ENCODE data around the gene CALHM2.
A peak's percentile ranks its signal among the peaks of the same experiment; 100 is the strongest.
"Not testable (repeated sequence)": the region's sequence is repeated elsewhere in the genome, so short reads cannot be mapped to it uniquely, and the experiment has no call there.

CALHM2 gene

GRCh38 chr10:103451831-103452505, at the start of gene CALHM2:
Gene CALHM2 (minus strand): TSS chr10:103452370. CDS start chr10:103449941, 2,429 bp downstream.
- peak; percentile 57 for DNase-seq

GRCh38 chr10:103501186-103501585, 49.0 kb upstream of the CALHM2 start:
- no peak for DNase-seq

- DNase-seq: no peak
Measured at GRCh38 chr10:103500481-103500880, 48.3 kb upstream of the CALHM2 start.

GRCh38 chr10:103499881-103500280, 47.7 kb upstream of the CALHM2 start:
- no peak for DNase-seq

- no peak for DNase-seq
Measured at GRCh38 chr10:103498936-103499638, 46.9 kb upstream of the CALHM2 start.

GRCh38 chr10:103497161-103497915, 45.2 kb upstream of the CALHM2 start:
- DNase-seq: no peak

- no peak for DNase-seq
Measured at GRCh38 chr10:103495321-103495720, 43.2 kb upstream of the CALHM2 start.

- DNase-seq: no peak
Measured at GRCh38 chr10:103493916-103494877, 42.0 kb upstream of the CALHM2 start.

GRCh38 chr10:103493362-103493915, 41.3 kb upstream of the CALHM2 start, which contains the start of gene NEURL1:
Gene NEURL1 (plus strand): TSS chr10:103493705. CDS start chr10:103494388, 683 bp downstream.
- peak; percentile 2 for DNase-seq

- DNase-seq: no peak
Measured at GRCh38 chr10:103492655-103493261, 40.6 kb upstream of the CALHM2 start.

GRCh38 chr10:103491729-103492364, 39.7 kb upstream of the CALHM2 start:
- peak; percentile 45 for DNase-seq

GRCh38 chr10:103490986-103491314, 38.8 kb upstream of the CALHM2 start:
- DNase-seq: no peak

- no peak for DNase-seq
Measured at GRCh38 chr10:103487410-103487708, 35.2 kb upstream of the CALHM2 start.

GRCh38 chr10:103486635-103487409, 34.7 kb upstream of the CALHM2 start:
- not testable (repeated sequence) for DNase-seq

- DNase-seq: peak; percentile 58
Measured at GRCh38 chr10:103481974-103482531, 29.9 kb upstream of the CALHM2 start.

- DNase-seq: no peak
Measured at GRCh38 chr10:103480521-103480920, 28.4 kb upstream of the CALHM2 start.

- no peak for DNase-seq
Measured at GRCh38 chr10:103479135-103479534, 27.0 kb upstream of the CALHM2 start, which contains the start of gene CALHM3. Gene CALHM3 (minus strand): TSS chr10:103479240. CDS start chr10:103479032, 208 bp downstream.

GRCh38 chr10:103478671-103479070, 26.5 kb upstream of the CALHM2 start:
- no peak for DNase-seq

- no peak for DNase-seq
Measured at GRCh38 chr10:103476046-103476768, 24.0 kb upstream of the CALHM2 start.
